Measurements from ENCODE around the gene KCND3. TPM values are rescaled to one million over a fixed set of nuclear protein-coding genes. Genes with fewer than 3 reads are reported as not detected.

The KCND3 gene
- total RNA-seq, 1 experiment from 2014 or later, result not detected

DNA sequence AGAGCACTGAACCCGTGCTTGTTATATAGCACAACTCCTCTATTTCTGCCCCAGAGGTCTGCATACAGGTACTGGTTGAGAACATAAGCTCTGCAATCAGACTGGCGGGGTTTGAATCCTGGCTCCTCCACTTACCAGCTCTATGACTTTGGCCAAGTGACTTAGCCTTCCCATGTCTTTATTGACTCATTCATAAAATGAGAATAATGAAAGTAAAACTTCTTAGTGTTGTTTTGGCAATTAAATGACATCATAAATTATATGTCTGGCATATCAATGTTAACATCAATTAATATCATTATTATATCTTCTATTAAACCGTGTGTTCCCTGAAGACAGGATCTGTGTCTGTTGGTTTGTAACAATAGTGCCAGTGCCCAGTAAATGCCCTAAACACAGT, 254.6 kb downstream of the KCND3 start:
- no peak for DNase-seq
- TF ChIP-seq, protein P1, sequence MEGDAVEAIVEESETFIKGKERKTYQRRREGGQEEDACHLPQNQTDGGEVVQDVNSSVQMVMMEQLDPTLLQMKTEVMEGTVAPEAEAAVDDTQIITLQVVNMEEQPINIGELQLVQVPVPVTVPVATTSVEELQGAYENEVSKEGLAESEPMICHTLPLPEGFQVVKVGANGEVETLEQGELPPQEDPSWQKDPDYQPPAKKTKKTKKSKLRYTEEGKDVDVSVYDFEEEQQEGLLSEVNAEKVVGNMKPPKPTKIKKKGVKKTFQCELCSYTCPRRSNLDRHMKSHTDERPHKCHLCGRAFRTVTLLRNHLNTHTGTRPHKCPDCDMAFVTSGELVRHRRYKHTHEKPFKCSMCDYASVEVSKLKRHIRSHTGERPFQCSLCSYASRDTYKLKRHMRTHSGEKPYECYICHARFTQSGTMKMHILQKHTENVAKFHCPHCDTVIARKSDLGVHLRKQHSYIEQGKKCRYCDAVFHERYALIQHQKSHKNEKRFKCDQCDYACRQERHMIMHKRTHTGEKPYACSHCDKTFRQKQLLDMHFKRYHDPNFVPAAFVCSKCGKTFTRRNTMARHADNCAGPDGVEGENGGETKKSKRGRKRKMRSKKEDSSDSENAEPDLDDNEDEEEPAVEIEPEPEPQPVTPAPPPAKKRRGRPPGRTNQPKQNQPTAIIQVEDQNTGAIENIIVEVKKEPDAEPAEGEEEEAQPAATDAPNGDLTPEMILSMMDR (conservative IDR thresholded peaks at IDR 0.05), result no peak
- no peak for TF ChIP-seq EZH2 (IDR thresholded peaks at IDR 0.05; ENCODE audit: low read depth)
- CTCF ChIA-PET, result no interaction called here
- H3K9me2 ChIP-seq (ENCODE audit: insufficient read depth), result no peaks in the 10 kb centered on the region
- H3K9me3 ChIP-seq (ENCODE audit: insufficient read depth, low read depth), result no peaks in the 10 kb centered on the region
- no peak overlapping the region for H3K4me2 ChIP-seq
- BruUV-seq (replicated peaks), result no TSS peak
- H2AFZ ChIP-seq, result no peak overlapping the region
- POLR2A ChIA-PET (ENCODE audit: unreplicated experiment), result no interaction called here
- no peaks in the 10 kb centered on the region; the same call in 1 of the 2 replicates for H3F3A ChIP-seq (ENCODE audit: insufficient read depth, low read depth)
- H3K79me2 ChIP-seq (ENCODE audit: low read depth), result no peaks in the 10 kb centered on the region
- intact Hi-C loops (cut with micrococcal nuclease; ENCODE audit: unreplicated experiment), result no loop called here
- no peaks in the 10 kb centered on the region for H3K27me3 ChIP-seq (ENCODE audit: insufficient read depth, low read depth)
- H4K20me1 ChIP-seq (ENCODE audit: insufficient read depth), result 0 out of 2 replicates have a peak, but pooled peaks cover 3% of the 10 kb centered on the region
- no peak overlapping the region for H3K4me3 ChIP-seq
- H3K4me1 ChIP-seq (replicated peaks; ENCODE audit: insufficient read depth), result peaks cover 12% of the 10 kb centered on the region
- H3K36me3 ChIP-seq (ENCODE audit: low read depth), result no peaks in the 10 kb centered on the region
- H3K27ac ChIP-seq, result no peak overlapping the region

DNA sequence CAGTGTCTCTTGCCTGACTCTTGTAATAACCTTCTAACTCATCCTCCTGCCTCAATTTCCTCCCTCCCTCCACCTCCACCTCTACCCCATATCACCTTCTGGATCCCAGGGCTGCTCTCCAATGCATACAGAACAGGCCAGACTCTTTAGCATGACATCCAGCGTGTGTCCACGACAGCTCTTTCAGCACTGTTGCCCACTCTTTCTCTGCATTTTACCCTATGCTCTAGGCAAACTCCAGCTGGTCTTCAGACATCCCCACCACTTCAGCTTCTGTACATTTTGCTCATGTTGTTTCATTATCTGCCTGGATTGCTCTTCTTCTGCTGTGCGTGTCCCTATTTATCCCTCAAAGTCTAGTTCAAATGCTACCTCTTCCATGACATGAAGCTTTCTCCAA, 255.0 kb downstream of the KCND3 start:
- POLR2A ChIA-PET (ENCODE audit: unreplicated experiment), result no interaction called here
- H3K4me1 ChIP-seq (replicated peaks; ENCODE audit: insufficient read depth), result peaks cover 7% of the 10 kb centered on the region
- H3K36me3 ChIP-seq (ENCODE audit: low read depth), result no peaks in the 10 kb centered on the region
- 0 out of 2 replicates have a peak, but pooled peaks cover 3% of the 10 kb centered on the region for H4K20me1 ChIP-seq (ENCODE audit: insufficient read depth)
- no TSS peak for BruUV-seq (replicated peaks)
- H3F3A ChIP-seq (ENCODE audit: insufficient read depth, low read depth), result no peaks in the 10 kb centered on the region
- no peak overlapping the region for H3K27ac ChIP-seq
- H2AFZ ChIP-seq, result no peak overlapping the region
- no peaks in the 10 kb centered on the region for H3K9me3 ChIP-seq (ENCODE audit: insufficient read depth, low read depth)
- TF ChIP-seq, protein P1 (conservative IDR thresholded peaks at IDR 0.05), result no peak
- TF ChIP-seq EZH2 (IDR thresholded peaks at IDR 0.05; ENCODE audit: low read depth), result no peak
- no peak overlapping the region for H3K4me2 ChIP-seq
- no peaks in the 10 kb centered on the region for H3K79me2 ChIP-seq (ENCODE audit: low read depth)
- DNase-seq, result no peak
- CTCF ChIA-PET, result no interaction called here
- intact Hi-C loops (cut with micrococcal nuclease; ENCODE audit: unreplicated experiment), result no loop called here
- H3K9me2 ChIP-seq (ENCODE audit: insufficient read depth), result no peaks in the 10 kb centered on the region
- H3K27me3 ChIP-seq (ENCODE audit: insufficient read depth, low read depth), result no peaks in the 10 kb centered on the region
- H3K4me3 ChIP-seq, result no peak overlapping the region

DNA sequence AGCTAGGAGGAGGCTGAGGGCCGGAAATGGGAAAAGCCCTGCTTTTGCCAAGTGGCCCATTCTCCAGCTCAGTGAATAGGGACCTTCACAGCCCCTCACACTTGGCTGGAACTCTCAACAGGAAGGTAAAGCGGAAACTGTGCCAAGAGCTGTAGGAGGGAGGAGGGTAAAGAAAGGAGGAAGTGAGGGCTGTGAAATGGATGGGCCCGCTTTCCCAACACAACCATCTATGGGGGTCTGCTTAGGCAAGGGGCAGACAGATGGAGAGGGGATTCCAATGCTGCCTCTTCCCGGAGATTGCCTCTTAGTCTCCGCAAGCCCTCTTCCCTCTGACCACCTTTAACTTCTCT, 255.5 kb downstream of the KCND3 start:
- DNase-seq, result no peak
- H3K36me3 ChIP-seq (ENCODE audit: low read depth), result no peaks in the 10 kb centered on the region
- H3K27ac ChIP-seq, result no peak overlapping the region
- H3K9me2 ChIP-seq (ENCODE audit: insufficient read depth), result no peaks in the 10 kb centered on the region
- no TSS peak for BruUV-seq (replicated peaks)
- ChIA-PET POLR2A (ENCODE audit: unreplicated experiment) (no interaction called here), CTCF (no interaction called here)
- H3F3A ChIP-seq (ENCODE audit: insufficient read depth, low read depth), result no peaks in the 10 kb centered on the region
- peaks cover 7% of the 10 kb centered on the region for H3K4me1 ChIP-seq (replicated peaks; ENCODE audit: insufficient read depth)
- intact Hi-C loops (cut with micrococcal nuclease; ENCODE audit: unreplicated experiment), result no loop called here
- H3K9me3 ChIP-seq (ENCODE audit: insufficient read depth, low read depth), result no peaks in the 10 kb centered on the region
- no peak overlapping the region for H2AFZ ChIP-seq
- no peaks in the 10 kb centered on the region for H3K79me2 ChIP-seq (ENCODE audit: low read depth)
- H3K27me3 ChIP-seq (ENCODE audit: insufficient read depth, low read depth), result no peaks in the 10 kb centered on the region
- H3K4me2 ChIP-seq, result no peak overlapping the region
- H3K4me3 ChIP-seq, result no peak overlapping the region
- TF ChIP-seq, protein P1 (conservative IDR thresholded peaks at IDR 0.05), result no peak
- TF ChIP-seq EZH2 (IDR thresholded peaks at IDR 0.05; ENCODE audit: low read depth), result no peak
- H4K20me1 ChIP-seq (ENCODE audit: insufficient read depth), result 0 out of 2 replicates have a peak, but pooled peaks cover 3% of the 10 kb centered on the region

Data from PC-9 (cell line).